ENCODE results near the gene RAB11FIP4. TPM values are rescaled to one million over a fixed set of nuclear protein-coding genes. Genes with fewer than 3 reads are reported as not detected.

RAB11FIP4 gene
- total and polyA plus RNA-seq, 2 of the 8 experiments (the other 6 are each of a cell fraction or from before 2014, with no cell fraction given): 21.7 to 53.2 TPM

DNA sequence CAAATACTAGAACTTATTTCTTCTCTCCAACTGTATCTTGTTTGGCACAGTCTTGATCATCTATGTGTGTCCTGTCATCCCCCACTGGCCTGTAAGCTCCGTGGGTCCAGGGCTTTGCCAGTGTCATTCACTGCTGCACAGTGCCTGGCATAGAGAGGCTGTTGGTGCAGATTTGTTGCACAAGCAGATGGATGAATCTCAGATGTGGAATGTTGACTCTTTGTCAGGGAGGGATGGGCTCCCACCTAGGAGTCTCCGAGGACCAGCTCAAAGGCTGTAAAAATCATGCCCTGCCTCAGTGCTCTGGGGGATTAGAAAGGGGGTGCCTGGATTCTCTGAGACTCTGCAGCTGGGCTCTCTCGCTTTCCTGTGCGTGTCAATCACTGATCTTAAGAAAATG is 60.6 kb downstream of the RAB11FIP4 start:
- Histone ChIP-seq H2AK5ac (ENCODE audit: low read depth, low read length) (no peak overlapping the region), H4K20me1 (replicated peaks in 1 of 2; ENCODE audit: control insufficient read depth in 1 of 2, insufficient read depth in 2 of 2, low read length in 2 of 2) (no peaks in the 10 kb centered on the region), H3K56ac (replicated peaks; ENCODE audit: insufficient read length, low read depth, low read length) (no peak overlapping the region), H4K5ac (ENCODE audit: insufficient read length, low read depth, low read length) (no peak overlapping the region), H3K14ac (ENCODE audit: insufficient read length) (no peak overlapping the region), H3K18ac (ENCODE audit: extremely low read depth, low read length) (no peak overlapping the region), H3K4me2 (ENCODE audit: insufficient read depth in 1 of 2, low read depth in 2 of 2, low read length in 2 of 2) (no peak overlapping the region), H3K4me3 (ENCODE audit: extremely low read depth in 1 of 4, insufficient read depth in 2 of 4, low read depth in 3 of 4, low read length in 4 of 4) (no peak overlapping the region), H3K36me3 (ENCODE audit: control insufficient read depth in 2 of 4, insufficient read depth in 4 of 4, low read length in 3 of 4) (no peaks in the 10 kb centered on the region), H3K23ac (ENCODE audit: insufficient read length) (no peak overlapping the region), H3K27me3 (replicated peaks in 1 of 4; ENCODE audit: control insufficient read depth in 3 of 4, extremely low read depth in 1 of 4, insufficient read depth in 3 of 4, low read length in 3 of 4) (no peaks in the 10 kb centered on the region), H3K27ac (ENCODE audit: low read depth, low read length) (no peak overlapping the region), H2BK12ac (ENCODE audit: low read depth, low read length) (no peak overlapping the region), H3K9me3 (ENCODE audit: insufficient read depth in 2 of 2, low read depth in 1 of 2, low read length in 1 of 2) (0 out of 4 replicates have a peak, but pooled peaks cover 0 to 1% of the 10 kb centered on the region in 2 experiments), H4K8ac (ENCODE audit: extremely low read depth, insufficient read depth, low read length) (no peak overlapping the region), H3K4ac (replicated peaks; ENCODE audit: insufficient read length, low read depth, low read length) (no peak overlapping the region), H2BK120ac (replicated peaks; ENCODE audit: low read depth, low read length) (no peak overlapping the region), H2BK5ac (ENCODE audit: low read depth, low read length) (no peak overlapping the region), H2BK15ac (ENCODE audit: low read length) (no peak overlapping the region), H4K91ac (replicated peaks; ENCODE audit: insufficient read length, low read length) (no peak overlapping the region), H3K9ac (replicated peaks in 1 of 4; ENCODE audit: extremely low read depth in 1 of 4, low read depth in 3 of 4, low read length in 3 of 4) (no peak overlapping the region), H2BK20ac (ENCODE audit: low read length) (no peak overlapping the region), H2AFZ (ENCODE audit: low read length) (no peak overlapping the region), H3K23me2 (ENCODE audit: low read depth, low read length) (no peaks in the 10 kb centered on the region), H3K79me2 (ENCODE audit: control insufficient read depth in 1 of 2, insufficient read depth in 2 of 2, low read length in 2 of 2) (no peaks in the 10 kb centered on the region), H3K79me1 (ENCODE audit: low read depth, low read length) (no peaks in the 10 kb centered on the region), H3K4me1 (replicated peaks in 1 of 4; ENCODE audit: control insufficient read depth in 3 of 4, insufficient read depth in 4 of 4, low read length in 3 of 4) (peaks cover 0 to 13% (median under 1%) of the 10 kb centered on the region in 4 experiments; a peak in 3 of 7 replicates)
- DNase-seq (ENCODE audit: low read depth in 1 of 2, low spot score in 2 of 2) (no peak), FAIRE-seq (no peak)
- WGBS, 2 experiments (ENCODE audit: extremely low coverage in 1 of 2, insufficient coverage in 1 of 2, insufficient read length in 1 of 2, insufficient replicate concordance in 2 of 2, low coverage in 1 of 2, low lambda C conversion rate in 2 of 2, missing lambda C conversion rate in 1 of 2): 81% methylated on average over 4 of the region's 4 CpGs; no CpG with 5 or more reads in 1 of the 2 experiments
- ChIA-PET CTCF (ENCODE audit: partially characterized antibody) (interaction anchor here (0.7 to 6.5 kb wide), 9 partner anchors 9 to 79 kb away, joined by 3 to 44 read pairs (median 4); no protein-coding TSS in a partner anchor), POLR2A (ENCODE audit: partially characterized antibody) (no interaction called here)
- TF ChIP-seq PHF8 (conservative IDR thresholded peaks at IDR 0.05; ENCODE audit: low read depth, low read length): no peak
- TF ChIP-seq TEAD4 (IDR thresholded peaks at IDR 0.05; ENCODE audit: low read depth, low read length): no peak
- no peak for TF ChIP-seq GABPA (IDR thresholded peaks at IDR 0.05; ENCODE audit: borderline replicate concordance, insufficient read depth, low read length)
- TF ChIP-seq CHD2 (IDR thresholded peaks at IDR 0.05; ENCODE audit: low read length): no peak
- no peak for TF ChIP-seq SIRT6 (IDR thresholded peaks at IDR 0.05; ENCODE audit: low read length)
- TF ChIP-seq RBBP5 (IDR thresholded peaks at IDR 0.05; ENCODE audit: borderline replicate concordance, low read depth, low read length): no peak
- no peak for TF ChIP-seq RFX5 (IDR thresholded peaks at IDR 0.05; ENCODE audit: borderline replicate concordance, low read depth, low read length)
- no peak for TF ChIP-seq KDM5A (IDR thresholded peaks at IDR 0.05; ENCODE audit: low read length)
- TF ChIP-seq RNF2 (IDR thresholded peaks at IDR 0.05; ENCODE audit: borderline replicate concordance, low read depth, low read length, missing control alignments, poor library complexity, severe bottlenecking): no peak
- TF ChIP-seq BACH1 (IDR thresholded peaks at IDR 0.05; ENCODE audit: low read length): no peak
- TF ChIP-seq SIX5 (IDR thresholded peaks at IDR 0.05; ENCODE audit: low read depth, low read length): no peak
- no peak for TF ChIP-seq SIN3A (conservative IDR thresholded peaks at IDR 0.05 in 1 of 2, IDR thresholded peaks at IDR 0.05 in 1 of 2; ENCODE audit: low read depth in 1 of 2, low read length in 2 of 2)
- no peak for TF ChIP-seq POLR2AphosphoS5 (IDR thresholded peaks at IDR 0.05; ENCODE audit: low read depth, low read length)
- TF ChIP-seq HDAC6 (IDR thresholded peaks at IDR 0.05; ENCODE audit: low read depth, low read length): no peak
- no peak for TF ChIP-seq SRF (IDR thresholded peaks at IDR 0.05; ENCODE audit: low read depth, low read length)
